PC-9 (cell line): ENCODE data around the gene EPHA1. TPM values are rescaled to one million over a fixed set of nuclear protein-coding genes. Genes with fewer than 3 reads are reported as not detected.

ENCODE experiments used
- BruUV-seq: library from RNA; stranded (reverse); fragments of 400-500 nt; replicated peaks from 2 replicates; lab custom pipeline; 2021; lab: Mats Ljungman, UMichigan
- CTCF ChIA-PET: fragments of 300-600 bp; sonication (Branson Sonifier 250); formaldehyde crosslinking; loops from one replicate; lab custom pipeline; 2022; ENCODE audit warnings: antibody characterized with exemption; lab: Charles Lee
- POLR2A ChIA-PET: fragments of 300-600 bp; sonication (Branson Sonifier 250); formaldehyde crosslinking; loops from one replicate; lab custom pipeline; 2022; ENCODE audit warnings: antibody characterized with exemption; ENCODE audit not compliant: unreplicated experiment; lab: Charles Lee
- DNase-seq, 2 experiments: peaks; one replicate each; pipeline versions ENCODE4 v3.0.0 to v3.0.0-alpha.2; 2015 to 2022; ENCODE audit warnings: mixed read lengths in 1 of 2
- H2AFZ ChIP-seq: fragments of 200-600 bp; sonication (generic); 2 replicates; pipeline ENCODE4 v1.8.1; 2017; ENCODE audit warnings: antibody characterized with exemption
- H3F3A ChIP-seq: fragments of 200-600 bp; sonication (generic); 2 replicates; pipeline ENCODE4 v1.8.1; 2017; ENCODE audit warnings: antibody characterized with exemption, mild to moderate bottlenecking, low read depth; ENCODE audit not compliant: insufficient read depth
- H3K27ac ChIP-seq: fragments of 200-600 bp; sonication (generic); 2 replicates; pipeline ENCODE4 v1.6.1; 2016; ENCODE audit warnings: mixed run types
- H3K27me3 ChIP-seq: fragments of 200-600 bp; sonication (generic); 2 replicates; pipeline ENCODE4 v1.6.1; 2016; ENCODE audit warnings: low read depth, mixed run types; ENCODE audit not compliant: insufficient read depth
- H3K36me3 ChIP-seq: fragments of 200-600 bp; sonication (generic); 2 replicates; pipeline ENCODE4 v1.6.1; 2016; ENCODE audit warnings: low read depth, mixed run types
- H3K4me1 ChIP-seq: fragments of 200-600 bp; sonication (generic); replicated peaks from 2 replicates; pipeline ENCODE4 v1.6.1; 2016; ENCODE audit warnings: mixed run types; ENCODE audit not compliant: insufficient read depth
- H3K4me2 ChIP-seq: fragments of 200-600 bp; sonication (generic); 2 replicates; pipeline ENCODE4 v1.6.1; 2017; ENCODE audit warnings: mixed run types
- H3K4me3 ChIP-seq: fragments of 200-600 bp; sonication (generic); 2 replicates; pipeline ENCODE4 v1.6.1; 2016; ENCODE audit warnings: mixed run types
- H3K79me2 ChIP-seq: fragments of 200-600 bp; sonication (generic); 2 replicates; pipeline ENCODE4 v1.6.1; 2017; ENCODE audit warnings: low read depth, mixed run types
- H3K9me2 ChIP-seq: fragments of 200-600 bp; sonication (generic); 2 replicates; pipeline ENCODE4 v1.8.1; 2017; ENCODE audit warnings: mild to moderate bottlenecking; ENCODE audit not compliant: insufficient read depth
- H3K9me3 ChIP-seq: fragments of 200-600 bp; sonication (generic); 2 replicates; pipeline ENCODE4 v1.8.1; 2016; ENCODE audit warnings: low read depth; ENCODE audit not compliant: insufficient read depth
- H4K20me1 ChIP-seq: fragments of 200-600 bp; sonication (generic); 2 replicates; pipeline ENCODE4 v1.8.1; 2017; ENCODE audit not compliant: insufficient read depth
- CTCF ChIP-seq: fragments of 200-600 bp; sonication (generic); conservative IDR thresholded peaks from 2 replicates; pipeline ENCODE4 v1.6.1; 2017; ENCODE audit warnings: mixed run types, antibody characterized with exemption, mild to moderate bottlenecking, moderate library complexity
- EZH2 ChIP-seq: fragments of 200-600 bp; sonication (generic); IDR thresholded peaks from 2 replicates; pipeline ENCODE4 v1.8.0; 2017; ENCODE audit warnings: antibody characterized with exemption, low read depth
- intact Hi-C: fragments of 100-400 bp; cut with micrococcal nuclease; formaldehyde crosslinking; loops from one replicate; pipeline ENCODE4 v1.10.0; 2022; ENCODE audit not compliant: unreplicated experiment
- total RNA-seq: library from RNA; stranded (reverse); gene quantifications from 2 replicates; pipeline ENCODE4 v1.2.3, GENCODE V29; 2021

EPHA1 gene
- total RNA-seq, 1 experiment from 2014 or later, result 35.5 TPM

- POLR2A ChIA-PET, result no interaction called here
Observed at GRCh38 chr7:143436325-143436946, 27.8 kb upstream of the EPHA1 start.

GRCh38 chr7:143435266-143435665, 26.6 kb upstream of the EPHA1 start:
- no peak overlapping the region for H3K4me2 ChIP-seq
- 0 out of 2 replicates have a peak, but pooled peaks cover 4% of the 10 kb centered on the region for H3F3A ChIP-seq
- peaks cover 4% of the 10 kb centered on the region; the same call in 1 of the 2 replicates for H3K4me1 ChIP-seq
- no peak for DNase-seq
- POLR2A ChIA-PET, result no interaction called here
- no peaks in the 10 kb centered on the region for H3K79me2 ChIP-seq
- TF ChIP-seq CTCF (no peak), EZH2 (no peak)
- intact Hi-C loops, result no loop called here
- H2AFZ ChIP-seq, result no peak overlapping the region
- no peaks in the 10 kb centered on the region for H3K27me3 ChIP-seq
- no peak overlapping the region for H3K27ac ChIP-seq
- CTCF ChIA-PET, result no interaction called here
- no peaks in the 10 kb centered on the region for H4K20me1 ChIP-seq
- BruUV-seq, result no TSS peak
- no peaks in the 10 kb centered on the region for H3K9me2 ChIP-seq
- H3K36me3 ChIP-seq, result no peaks in the 10 kb centered on the region
- H3K4me3 ChIP-seq, result no peak overlapping the region
- H3K9me3 ChIP-seq, result no peaks in the 10 kb centered on the region

More at GRCh38 chr7:143436325-143436946, 27.8 kb upstream of the EPHA1 start:
- H3K79me2 ChIP-seq, result no peaks in the 10 kb centered on the region
- H3K4me1 ChIP-seq, result no peaks in the 10 kb centered on the region
- no peaks in the 10 kb centered on the region for H3K27me3 ChIP-seq
- no peaks in the 10 kb centered on the region for H3K9me2 ChIP-seq
- no peak overlapping the region for H3K4me3 ChIP-seq
- H3F3A ChIP-seq, result no peaks in the 10 kb centered on the region
- no peaks in the 10 kb centered on the region for H4K20me1 ChIP-seq
- no peak overlapping the region for H3K4me2 ChIP-seq
- no peak for TF ChIP-seq EZH2
- TF ChIP-seq CTCF, result no peak
- CTCF ChIA-PET, result no interaction called here
- DNase-seq, result no peak
- intact Hi-C loops, result no loop called here
- no TSS peak for BruUV-seq
- H3K9me3 ChIP-seq, result no peaks in the 10 kb centered on the region
- H3K36me3 ChIP-seq, result no peaks in the 10 kb centered on the region
- H3K27ac ChIP-seq, result no peak overlapping the region
- no peak overlapping the region for H2AFZ ChIP-seq

- DNase-seq, result no peak
- Histone ChIP-seq H3K4me2 (no peak overlapping the region), H3K4me1 (peaks cover 8% of the 10 kb centered on the region; the same call in 1 of the 2 replicates), H3K9me3 (no peaks in the 10 kb centered on the region), H3K27ac (no peak overlapping the region), H2AFZ (no peak overlapping the region), H3K27me3 (no peaks in the 10 kb centered on the region), H4K20me1 (no peaks in the 10 kb centered on the region), H3K4me3 (no peak overlapping the region), H3F3A (0 out of 2 replicates have a peak, but pooled peaks cover 4% of the 10 kb centered on the region), H3K9me2 (no peaks in the 10 kb centered on the region), H3K36me3 (no peaks in the 10 kb centered on the region), H3K79me2 (no peaks in the 10 kb centered on the region)
- POLR2A ChIA-PET, result no interaction called here
- TF ChIP-seq EZH2 (no peak), CTCF (no peak)
- BruUV-seq, result no TSS peak
- CTCF ChIA-PET, result no interaction called here
- intact Hi-C loops, result no loop called here
Observed at GRCh38 chr7:143434660-143435059, 26.0 kb upstream of the EPHA1 start.
